OCI-LY7 (cell line): ENCODE measurements around the gene STAM2.
A peak's percentile ranks its signal among the peaks of the same experiment; 100 is the strongest.

Experiments used
- EZH2phosphoT487 ChIP-seq: fragments of 200-600 bp; sonication (generic); IDR thresholded peaks from 2 replicates; pipeline ENCODE4 v1.6.1; 2018; ENCODE audit warnings: low read depth, borderline replicate concordance, mild to moderate bottlenecking, mixed run types, antibody characterized with exemption, low read length, moderate library complexity, mixed read lengths
- TF ChIP-seq, protein P1 (sequence below): fragments of 200-600 bp; sonication (generic); conservative IDR thresholded peaks from 2 replicates; pipeline ENCODE4 v1.5.1; 2014; ENCODE audit warnings: mild to moderate bottlenecking, antibody characterized with exemption, low read length, moderate library complexity, mixed read lengths

DNA sequence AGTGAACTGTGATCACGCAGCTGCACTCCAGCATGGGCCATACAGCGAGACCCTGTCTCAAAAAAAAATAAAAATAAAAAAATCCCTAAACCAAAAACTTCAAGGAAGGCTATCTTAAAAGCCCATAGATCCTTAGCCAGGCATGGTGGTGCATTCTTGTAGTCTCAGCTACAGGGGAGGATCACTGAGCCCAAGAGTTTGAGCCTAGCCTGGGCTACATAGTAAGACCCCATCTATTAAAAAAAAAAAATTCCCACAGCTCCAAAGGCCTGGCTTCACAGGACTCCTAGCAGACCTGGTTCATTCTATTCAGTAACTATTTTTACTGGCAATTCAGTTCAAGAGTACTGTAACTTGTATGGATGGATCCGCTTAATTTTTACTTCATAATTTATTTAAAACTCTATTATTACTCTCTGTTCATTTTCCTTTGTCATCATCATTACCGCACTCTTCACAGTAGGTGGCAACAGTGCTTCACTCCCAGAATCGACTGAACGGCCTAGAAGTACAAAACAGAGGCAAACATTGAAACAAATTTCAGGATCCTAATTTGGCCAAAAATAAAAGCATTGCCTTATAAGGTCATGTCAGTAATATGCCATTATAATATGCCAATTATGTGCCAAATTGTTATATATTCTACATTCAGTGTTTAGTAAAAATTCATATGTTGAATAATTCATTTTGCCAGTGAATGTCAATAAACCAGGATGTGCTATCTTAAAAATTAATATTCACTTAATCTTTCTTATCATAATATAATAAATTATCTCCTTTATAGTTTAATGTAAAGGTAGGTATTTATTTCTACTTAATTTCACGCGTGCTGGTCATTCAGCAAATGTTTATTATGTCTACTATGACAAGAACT is 14.3 kb upstream of the STAM2 start:
- TF ChIP-seq, protein P1, sequence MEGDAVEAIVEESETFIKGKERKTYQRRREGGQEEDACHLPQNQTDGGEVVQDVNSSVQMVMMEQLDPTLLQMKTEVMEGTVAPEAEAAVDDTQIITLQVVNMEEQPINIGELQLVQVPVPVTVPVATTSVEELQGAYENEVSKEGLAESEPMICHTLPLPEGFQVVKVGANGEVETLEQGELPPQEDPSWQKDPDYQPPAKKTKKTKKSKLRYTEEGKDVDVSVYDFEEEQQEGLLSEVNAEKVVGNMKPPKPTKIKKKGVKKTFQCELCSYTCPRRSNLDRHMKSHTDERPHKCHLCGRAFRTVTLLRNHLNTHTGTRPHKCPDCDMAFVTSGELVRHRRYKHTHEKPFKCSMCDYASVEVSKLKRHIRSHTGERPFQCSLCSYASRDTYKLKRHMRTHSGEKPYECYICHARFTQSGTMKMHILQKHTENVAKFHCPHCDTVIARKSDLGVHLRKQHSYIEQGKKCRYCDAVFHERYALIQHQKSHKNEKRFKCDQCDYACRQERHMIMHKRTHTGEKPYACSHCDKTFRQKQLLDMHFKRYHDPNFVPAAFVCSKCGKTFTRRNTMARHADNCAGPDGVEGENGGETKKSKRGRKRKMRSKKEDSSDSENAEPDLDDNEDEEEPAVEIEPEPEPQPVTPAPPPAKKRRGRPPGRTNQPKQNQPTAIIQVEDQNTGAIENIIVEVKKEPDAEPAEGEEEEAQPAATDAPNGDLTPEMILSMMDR: peak; percentile 74
- no peak for TF ChIP-seq EZH2phosphoT487
